GM23248 (cell line): Measurements from ENCODE around the gene HDAC4.

Source experiments
- EZH2 ChIP-seq: fragments of 200-600 bp; sonication (generic); IDR thresholded peaks from 2 replicates; pipeline ENCODE4 v1.6.1; 2018; ENCODE audit warnings: antibody characterized with exemption, mild to moderate bottlenecking; ENCODE audit not compliant: insufficient read depth, poor library complexity, severe bottlenecking
- EZH2phosphoT487 ChIP-seq: fragments of 200-600 bp; sonication (generic); IDR thresholded peaks from 2 replicates; pipeline ENCODE4 v1.6.1; 2018; ENCODE audit warnings: antibody characterized with exemption, moderate library complexity, mild to moderate bottlenecking, low read depth; ENCODE audit not compliant: insufficient read depth

- TF ChIP-seq EZH2 (no peak), EZH2phosphoT487 (no peak)
These were observed 161.0 kb downstream of the HDAC4 start for GRCh38 chr2:239239607-239240413.
